DOHH2 (cell line): Measurements from ENCODE around the gene PAQR5.

Source experiments
- H3F3A ChIP-seq: fragments of 200-600 bp; sonication (generic), shearing (Covaris generic); 2 replicates; pipeline ENCODE4 v1.6.0; 2016; ENCODE audit warnings: antibody characterized with exemption, mild to moderate bottlenecking; ENCODE audit not compliant: control insufficient read depth, insufficient read depth
- H3K27ac ChIP-seq: fragments of 200-600 bp; sonication (generic); 2 replicates; pipeline ENCODE4 v1.5.1; 2014; ENCODE audit warnings: low read depth, mild to moderate bottlenecking, low read length, moderate library complexity
- H3K27me3 ChIP-seq: fragments of 200-600 bp; sonication (generic); 2 replicates; pipeline ENCODE4 v1.6.1; 2014; ENCODE audit warnings: mild to moderate bottlenecking, low read length, mixed read lengths; ENCODE audit not compliant: control insufficient read depth
- H3K36me3 ChIP-seq: fragments of 200-600 bp; sonication (generic); 2 replicates; pipeline ENCODE4 v1.6.1; 2014; ENCODE audit warnings: mild to moderate bottlenecking, low read length, moderate library complexity, mixed read lengths; ENCODE audit not compliant: control insufficient read depth
- H3K4me1 ChIP-seq: fragments of 200-600 bp; sonication (generic); 2 replicates; pipeline ENCODE4 v1.6.1; 2014; ENCODE audit warnings: mild to moderate bottlenecking, low read length, mixed read lengths; ENCODE audit not compliant: control insufficient read depth
- H3K4me2 ChIP-seq: fragments of 200-600 bp; sonication (generic); 2 replicates; pipeline ENCODE4 v1.6.0; 2014; ENCODE audit warnings: mild to moderate bottlenecking, low read length, moderate library complexity
- H3K4me3 ChIP-seq: fragments of 200-600 bp; sonication (generic); 2 replicates; pipeline ENCODE4 v1.5.1; 2014; ENCODE audit warnings: mild to moderate bottlenecking, low read length, mixed read lengths
- H3K79me2 ChIP-seq: fragments of 200-600 bp; sonication (generic); 2 replicates; pipeline ENCODE4 v1.6.1; 2014; ENCODE audit warnings: mild to moderate bottlenecking, low read length, mixed read lengths; ENCODE audit not compliant: control insufficient read depth
- H3K9me2 ChIP-seq: fragments of 200-600 bp; sonication (generic); replicated peaks from 2 replicates; pipeline ENCODE4 v1.6.1; 2014; ENCODE audit warnings: mild to moderate bottlenecking, low read length, mixed read lengths; ENCODE audit not compliant: control insufficient read depth
- H3K9me3 ChIP-seq: fragments of 200-600 bp; sonication (generic); 2 replicates; pipeline ENCODE4 v1.6.1; 2014; ENCODE audit warnings: antibody characterized with exemption, low read length, mixed read lengths; ENCODE audit not compliant: control insufficient read depth, insufficient read depth
- H4K20me1 ChIP-seq: fragments of 200-600 bp; sonication (generic); 2 replicates; pipeline ENCODE4 v1.6.0; 2014; ENCODE audit warnings: low read depth, mild to moderate bottlenecking, antibody characterized with exemption, low read length, moderate library complexity; ENCODE audit not compliant: control insufficient read depth, insufficient read depth
- CTCF ChIP-seq: fragments of 200-600 bp; sonication (generic); IDR thresholded peaks from one replicate; pipeline ENCODE4 v1.5.1; 2014; ENCODE audit warnings: antibody characterized with exemption, mild to moderate bottlenecking, low read depth, low read length; ENCODE audit not compliant: poor library complexity, severe bottlenecking
- EZH2phosphoT487 ChIP-seq: fragments of 200-600 bp; sonication (generic); IDR thresholded peaks from 2 replicates; pipeline ENCODE4 v1.6.1; 2017; ENCODE audit warnings: borderline replicate concordance, mild to moderate bottlenecking, antibody characterized with exemption, low read length, moderate library complexity, mixed read lengths

The PAQR5 gene

GRCh38 chr15:69369631-69370030 lies 70.9 kb downstream of the PAQR5 start:
- H3F3A ChIP-seq: no peaks in the 10 kb centered on the region

GRCh38 chr15:69373406-69373805 lies 74.7 kb downstream of the PAQR5 start:
- Histone ChIP-seq H3K9me3 (no peaks in the 10 kb centered on the region), H3K4me3 (no peak overlapping the region), H4K20me1 (no peaks in the 10 kb centered on the region), H3F3A (no peaks in the 10 kb centered on the region), H3K36me3 (no peaks in the 10 kb centered on the region), H3K9me2 (no peaks in the 10 kb centered on the region), H3K4me1 (no peaks in the 10 kb centered on the region), H3K27me3 (peaks cover 18% of the 10 kb centered on the region), H3K79me2 (no peaks in the 10 kb centered on the region), H3K27ac (no peak overlapping the region), H3K4me2 (no peak overlapping the region)
- TF ChIP-seq EZH2phosphoT487 (no peak), CTCF (no peak)

More at GRCh38 chr15:69369631-69370030, 70.9 kb downstream of the PAQR5 start:
- H3K27ac ChIP-seq: no peak overlapping the region
- no peak overlapping the region for H3K4me3 ChIP-seq
- H3K9me2 ChIP-seq: no peaks in the 10 kb centered on the region
- no peaks in the 10 kb centered on the region for H3K4me1 ChIP-seq
- H3K4me2 ChIP-seq: no peak overlapping the region
- H3K9me3 ChIP-seq: no peaks in the 10 kb centered on the region
- H3K36me3 ChIP-seq: no peaks in the 10 kb centered on the region
- no peaks in the 10 kb centered on the region for H3K79me2 ChIP-seq
- H4K20me1 ChIP-seq: no peaks in the 10 kb centered on the region
- no peak for TF ChIP-seq EZH2phosphoT487
- TF ChIP-seq CTCF: no peak
- H3K27me3 ChIP-seq: peaks cover 12% of the 10 kb centered on the region

DNA sequence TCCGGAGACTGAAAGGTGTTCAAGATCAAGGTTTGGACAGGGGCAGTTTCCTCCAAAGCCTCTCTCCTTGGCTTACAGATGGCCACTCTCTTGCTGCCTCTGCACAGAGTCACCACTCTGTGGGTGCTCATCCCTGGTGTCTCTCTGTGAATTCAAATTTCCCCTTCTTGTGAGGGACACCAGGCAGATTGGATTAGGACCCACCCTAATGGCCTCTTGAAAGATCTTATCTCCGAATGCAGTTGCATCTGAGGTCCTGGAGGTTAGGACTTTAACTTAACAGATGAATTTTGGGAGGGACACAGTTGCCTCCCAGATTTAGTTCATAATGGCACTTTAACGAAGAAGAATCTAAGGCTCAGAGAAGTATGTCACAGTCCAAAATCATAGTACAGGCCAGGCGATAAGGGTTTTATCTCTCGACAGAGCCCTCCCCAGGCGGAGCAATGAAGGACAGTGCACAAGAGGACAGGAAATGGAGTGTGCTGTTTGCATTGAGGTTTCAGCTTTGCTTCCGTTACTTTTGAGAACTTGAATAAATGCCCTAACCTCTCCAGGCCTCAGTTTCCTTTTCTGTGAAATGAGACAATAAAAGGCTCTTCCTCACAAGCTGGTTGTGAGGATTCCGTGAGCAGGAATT lies 76.6 kb downstream of the PAQR5 start:
- Histone ChIP-seq H3K36me3 (no peaks in the 10 kb centered on the region), H3K27me3 (peaks cover 21% of the 10 kb centered on the region)

More for the DNA sequence above, 76.6 kb downstream of the PAQR5 start:
- no peaks in the 10 kb centered on the region for H3K79me2 ChIP-seq
- H3K4me1 ChIP-seq: no peaks in the 10 kb centered on the region
- TF ChIP-seq EZH2phosphoT487 (no peak), CTCF (no peak)
- H4K20me1 ChIP-seq: no peaks in the 10 kb centered on the region
- no peak overlapping the region for H3K27ac ChIP-seq
- no peaks in the 10 kb centered on the region for H3F3A ChIP-seq
- no peaks in the 10 kb centered on the region for H3K9me2 ChIP-seq
- no peak overlapping the region for H3K4me3 ChIP-seq
- no peak overlapping the region for H3K4me2 ChIP-seq
- no peaks in the 10 kb centered on the region for H3K9me3 ChIP-seq
